GM19193 (cell line): ENCODE results near the gene CUL4B.

Source experiments
- POLR2A ChIP-seq: IDR thresholded peaks from 4 replicates; pipeline ENCODE4 v1.6.1; 2011; ENCODE audit not compliant: insufficient read depth, insufficient read length; ENCODE audit errors: extremely low read depth

Gene CUL4B

GRCh38 chrX:120556251-120556650 is 4.5 kb downstream of the CUL4B start:
- TF ChIP-seq POLR2A, result no peak

DNA sequence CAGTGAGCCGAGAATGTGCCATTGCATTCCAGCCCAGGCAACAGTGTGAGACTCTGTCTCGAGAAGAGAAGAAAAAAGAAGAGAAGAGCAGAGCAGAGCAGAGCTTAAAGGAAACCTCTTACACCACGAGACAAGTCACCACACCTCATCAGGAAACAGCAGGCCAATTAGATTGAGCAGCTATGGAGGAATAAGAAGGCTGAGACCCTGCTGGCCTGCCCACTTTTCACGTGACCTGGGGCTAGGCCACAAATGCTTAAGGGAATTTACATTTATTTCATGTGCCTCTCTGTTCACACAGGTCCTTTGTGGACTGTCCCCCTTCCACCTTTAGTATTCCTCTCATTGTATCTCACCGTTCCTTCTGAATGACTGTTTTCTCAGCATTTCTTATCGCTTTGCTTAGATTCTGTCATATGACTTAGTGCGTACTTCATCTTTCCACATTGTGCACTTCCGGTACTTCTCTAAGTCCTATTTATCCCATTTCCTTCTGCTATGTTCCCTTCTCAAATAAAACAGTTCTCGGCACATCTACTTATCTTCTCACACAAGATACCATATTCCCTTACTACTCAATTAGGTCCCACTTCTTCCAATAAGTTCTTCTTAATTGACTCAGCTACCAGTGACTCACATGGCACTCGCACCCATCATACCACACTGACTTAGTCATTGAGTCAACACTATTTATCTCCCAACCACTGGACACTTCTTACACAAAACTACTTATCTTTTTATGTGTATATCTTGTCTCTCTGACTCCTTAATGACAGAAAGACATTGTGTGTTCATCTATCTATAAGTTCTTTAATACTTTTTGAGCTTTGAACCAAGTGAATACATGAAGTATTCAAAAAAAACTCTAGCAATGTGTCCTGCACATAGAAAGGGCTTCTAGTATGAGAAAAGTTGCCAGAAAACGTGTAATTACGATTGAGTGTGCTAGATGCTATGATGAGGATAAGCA is 11.0 kb downstream of the CUL4B start:
- no peak for TF ChIP-seq POLR2A

DNA sequence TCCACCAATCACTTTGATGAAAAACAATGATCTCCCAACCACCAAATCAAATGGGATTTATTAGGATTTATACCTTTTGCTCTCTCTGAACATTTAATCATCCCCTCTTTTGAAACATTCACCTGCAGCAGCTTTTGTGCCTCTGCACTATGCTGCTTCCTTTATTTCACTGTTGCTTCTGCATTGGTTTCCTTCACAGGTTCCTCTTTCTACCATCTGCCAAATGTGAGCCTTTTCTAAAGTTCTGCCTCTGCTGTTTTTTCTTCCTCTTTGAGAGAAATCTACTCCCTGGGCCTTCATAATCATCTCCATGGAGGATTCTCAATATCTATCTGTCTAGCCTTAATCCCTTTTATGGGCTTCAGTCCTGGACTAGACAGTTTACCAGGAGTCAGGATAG is 24.7 kb downstream of the CUL4B start:
- TF ChIP-seq POLR2A, result no peak

GRCh38 chrX:120534413-120535205 is 26.2 kb downstream of the CUL4B start:
- TF ChIP-seq POLR2A, result no peak

DNA sequence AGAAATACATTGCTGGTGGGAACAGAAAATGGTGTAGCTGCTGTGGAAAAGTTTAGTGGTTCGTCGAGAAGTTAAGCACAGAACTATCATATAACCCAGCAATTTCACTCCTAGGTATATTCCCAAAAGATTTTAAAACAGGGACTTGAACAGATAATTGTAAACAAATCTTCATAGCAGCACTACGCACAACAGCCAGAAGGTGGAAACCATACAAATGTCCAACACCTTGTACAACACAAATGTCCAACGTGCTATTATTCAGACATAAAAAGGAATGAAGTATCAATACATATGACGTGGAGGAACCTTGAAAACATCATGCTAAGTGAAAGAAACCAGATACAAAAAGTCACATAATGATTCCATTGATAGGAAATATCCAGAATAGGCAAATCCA is 37.9 kb downstream of the CUL4B start:
- TF ChIP-seq POLR2A, result no peak

DNA sequence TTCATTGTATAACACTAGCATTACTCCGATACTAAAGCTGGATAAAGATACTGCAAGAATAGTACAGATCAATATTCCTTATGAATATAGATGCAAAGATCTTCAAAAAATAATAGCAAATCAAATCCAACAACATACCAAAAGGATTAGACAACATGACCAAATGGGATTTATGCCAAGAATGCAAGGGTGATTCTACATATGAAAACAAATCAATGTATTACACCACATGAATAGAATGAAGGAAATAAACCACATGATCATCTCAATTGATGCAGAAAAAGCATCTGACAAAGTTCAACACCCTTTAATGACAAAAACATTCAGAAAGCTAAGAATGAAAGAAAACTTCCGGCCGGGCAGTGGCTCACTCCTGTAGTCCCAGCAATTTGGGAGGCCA is 42.8 kb downstream of the CUL4B start:
- no peak for TF ChIP-seq POLR2A

GRCh38 chrX:120514236-120514635 is 46.5 kb downstream of the CUL4B start:
- no peak for TF ChIP-seq POLR2A

GRCh38 chrX:120512627-120513026 is 48.1 kb downstream of the CUL4B start:
- TF ChIP-seq POLR2A, result no peak

DNA sequence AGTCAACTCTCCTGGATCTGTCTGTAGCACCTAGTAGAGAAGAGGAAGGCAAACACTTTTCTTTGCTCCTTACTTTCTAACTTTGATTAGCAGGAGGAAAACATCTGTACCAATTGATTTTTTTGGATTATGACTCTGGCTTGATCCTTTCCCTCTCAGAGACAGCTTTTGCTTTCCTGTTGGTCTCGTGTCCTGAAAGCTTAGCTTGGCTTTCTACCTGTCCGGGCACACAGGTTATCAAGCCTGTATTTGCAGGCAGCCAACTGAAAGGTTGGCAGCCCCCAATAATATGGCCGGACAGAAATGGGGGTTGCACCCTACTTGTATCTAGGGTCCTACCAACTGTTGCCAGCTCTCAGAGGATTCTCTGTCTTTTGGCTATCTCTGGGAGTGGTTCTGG is 48.5 kb downstream of the CUL4B start:
- TF ChIP-seq POLR2A, result no peak

- no peak for TF ChIP-seq POLR2A
Observed at GRCh38 chrX:120504569-120504968, 56.2 kb downstream of the CUL4B start.

DNA sequence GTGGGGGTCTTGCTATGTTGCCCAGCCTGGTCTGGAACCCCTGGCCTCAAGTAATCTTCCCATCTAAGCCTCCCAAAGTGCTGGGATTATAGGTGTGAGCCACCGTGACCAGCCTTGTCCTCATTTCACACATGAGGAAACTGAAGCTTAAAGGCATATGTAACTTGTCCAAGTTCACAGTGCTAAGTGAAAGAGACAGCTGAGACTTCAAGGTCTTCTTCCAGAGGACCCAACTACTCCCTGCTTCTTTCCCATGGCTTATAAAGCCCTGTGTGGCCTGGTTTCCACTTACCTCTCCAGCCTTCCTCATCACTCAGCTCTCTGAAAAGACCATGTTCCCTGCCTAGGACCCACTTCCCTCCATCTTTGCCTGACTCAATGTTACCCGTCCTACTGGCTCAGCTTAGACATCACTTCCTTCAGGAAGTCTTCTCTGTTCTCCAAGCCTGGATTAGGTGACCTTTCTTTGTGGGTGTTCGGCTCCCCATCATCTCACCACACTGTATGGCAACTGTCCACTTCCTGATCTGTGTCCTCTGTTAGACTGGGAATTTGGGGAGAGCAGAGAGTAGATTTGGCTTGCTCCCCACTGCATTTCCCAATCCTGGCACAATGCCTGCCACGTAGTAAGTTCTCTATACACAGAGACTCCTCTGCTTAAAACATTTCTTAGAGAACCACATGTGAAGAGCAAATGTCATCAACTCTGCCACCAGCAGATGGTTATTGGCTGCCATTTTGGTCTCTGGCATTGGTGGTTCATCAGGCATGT is 61.3 kb downstream of the CUL4B start:
- no peak for TF ChIP-seq POLR2A

- no peak for TF ChIP-seq POLR2A
Observed at GRCh38 chrX:120486786-120487185, 74.0 kb downstream of the CUL4B start.

GRCh38 chrX:120485638-120486520 is 74.9 kb downstream of the CUL4B start:
- peak; percentile 28 for TF ChIP-seq POLR2A

DNA sequence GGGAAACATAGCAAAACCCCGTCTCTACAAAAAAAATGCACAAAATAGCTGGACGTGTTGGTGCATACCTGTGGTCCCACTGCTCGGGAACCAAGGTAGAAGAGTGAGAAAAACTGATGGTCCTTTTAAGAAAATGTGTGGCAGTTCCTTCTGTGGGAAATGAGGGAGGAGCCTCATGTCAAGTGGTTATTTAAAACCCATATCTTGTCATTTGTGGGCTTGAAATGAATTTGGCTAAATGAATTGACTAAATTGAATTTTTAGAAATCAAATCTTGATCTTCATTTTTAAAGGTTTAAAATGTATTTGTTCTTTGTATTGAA is 75.5 kb downstream of the CUL4B start:
- no peak for TF ChIP-seq POLR2A
